IPS-18c (cell line): Measurements from ENCODE around the gene PEX16.
A peak's percentile ranks its signal among the peaks of the same experiment; 100 is the strongest.
"Not testable (repeated sequence)": the region's sequence is repeated elsewhere in the genome, so short reads cannot be mapped to it uniquely, and the experiment has no call there.

ENCODE experiments used
- H3K4me3 ChIP-seq: 2 replicates; pipeline ENCODE4 v1.7.0; 2013; ENCODE audit warnings: low read depth, mild to moderate bottlenecking, low read length, moderate library complexity; ENCODE audit not compliant: insufficient read depth
- H3K9me3 ChIP-seq: one replicate; pipeline ENCODE4 v1.6.1; 2013; ENCODE audit warnings: mild to moderate bottlenecking, low read length, moderate library complexity; ENCODE audit not compliant: control insufficient read depth, insufficient read depth

PEX16 gene

GRCh38 chr11:45906096-45906682 lies 11.5 kb downstream of the PEX16 start:
- Histone ChIP-seq H3K4me3 (no peak overlapping the region), H3K9me3 (no peaks in the 10 kb centered on the region)

- not testable (repeated sequence) for H3K4me3 ChIP-seq, H3K9me3 ChIP-seq
These were observed 12.1 kb downstream of the PEX16 start for GRCh38 chr11:45905576-45905975.

GRCh38 chr11:45905095-45905494 lies 12.6 kb downstream of the PEX16 start:
- no peak overlapping the region for H3K4me3 ChIP-seq
- H3K9me3 ChIP-seq = no peaks in the 10 kb centered on the region

GRCh38 chr11:45904309-45904915 lies 13.3 kb downstream of the PEX16 start:
- H3K9me3 ChIP-seq = no peaks in the 10 kb centered on the region
- no peak overlapping the region for H3K4me3 ChIP-seq

GRCh38 chr11:45902452-45903380 lies 15.0 kb downstream of the PEX16 start:
- Histone ChIP-seq H3K4me3 (no peak overlapping the region), H3K9me3 (no peaks in the 10 kb centered on the region)

- Histone ChIP-seq H3K4me3 (no peak overlapping the region), H3K9me3 (no peaks in the 10 kb centered on the region)
These were observed 16.1 kb downstream of the PEX16 start for GRCh38 chr11:45901626-45902025.

- Histone ChIP-seq H3K9me3 (no peaks in the 10 kb centered on the region), H3K4me3 (peak overlapping the region; percentile 57)
These were observed 16.6 kb downstream of the PEX16 start for GRCh38 chr11:45900916-45901617.

GRCh38 chr11:45900175-45900800 lies 17.4 kb downstream of the PEX16 start:
- peak overlapping the region; percentile 57 for H3K4me3 ChIP-seq
- H3K9me3 ChIP-seq = not testable (repeated sequence)

GRCh38 chr11:45899448-45900174 lies 18.1 kb downstream of the PEX16 start:
- Histone ChIP-seq H3K4me3 (peak overlapping the region; percentile 50), H3K9me3 (no peaks in the 10 kb centered on the region)

GRCh38 chr11:45899086-45899447 lies 18.6 kb downstream of the PEX16 start:
- H3K4me3 ChIP-seq = 0 out of 2 replicates have a peak overlapping the region, but pooled peaks have one; percentile 50

GRCh38 chr11:45897556-45897955 lies 20.1 kb downstream of the PEX16 start:
- no peaks in the 10 kb centered on the region for H3K9me3 ChIP-seq
- no peak overlapping the region for H3K4me3 ChIP-seq

More at GRCh38 chr11:45899086-45899447, 18.6 kb downstream of the PEX16 start:
- H3K9me3 ChIP-seq = no peaks in the 10 kb centered on the region

GRCh38 chr11:45896422-45896984 lies 21.2 kb downstream of the PEX16 start:
- Histone ChIP-seq H3K4me3 (no peak overlapping the region; the same call in 1 of the 2 replicates), H3K9me3 (no peaks in the 10 kb centered on the region)

GRCh38 chr11:45895553-45896259 lies 22.0 kb downstream of the PEX16 start:
- H3K4me3 ChIP-seq = no peak overlapping the region

GRCh38 chr11:45894555-45895247 lies 23.0 kb downstream of the PEX16 start:
- no peaks in the 10 kb centered on the region for H3K9me3 ChIP-seq
- H3K4me3 ChIP-seq = no peak overlapping the region

More at GRCh38 chr11:45895553-45896259, 22.0 kb downstream of the PEX16 start:
- no peaks in the 10 kb centered on the region for H3K9me3 ChIP-seq

- no peaks in the 10 kb centered on the region for H3K9me3 ChIP-seq
- no peak overlapping the region for H3K4me3 ChIP-seq
These were observed 24.8 kb downstream of the PEX16 start for GRCh38 chr11:45892856-45893255.
